ENCODE results near the gene NUMA1.

GRCh38 chr11:72124046-72124445 is 43.7 kb upstream of the NUMA1 start:
- no peak for TF ChIP-seq CTCF (IDR thresholded peaks at IDR 0.05; ENCODE audit: low read depth, low read length, poor library complexity, severe bottlenecking)
- no peak for TF ChIP-seq EZH2phosphoT487 (IDR thresholded peaks at IDR 0.05; ENCODE audit: borderline replicate concordance, low read length)

Data from DOHH2 (cell line).